Activated CD4-positive, alpha-beta T cell treated with anti-CD3 and anti-CD28 coated beads for 48 hours (primary cell): ENCODE data around the gene ECI2.

ENCODE experiments used
- DNase-seq: peaks from one replicate; pipeline ENCODE4 v3.0.0-alpha.2; 2020

The ECI2 gene, protein sequence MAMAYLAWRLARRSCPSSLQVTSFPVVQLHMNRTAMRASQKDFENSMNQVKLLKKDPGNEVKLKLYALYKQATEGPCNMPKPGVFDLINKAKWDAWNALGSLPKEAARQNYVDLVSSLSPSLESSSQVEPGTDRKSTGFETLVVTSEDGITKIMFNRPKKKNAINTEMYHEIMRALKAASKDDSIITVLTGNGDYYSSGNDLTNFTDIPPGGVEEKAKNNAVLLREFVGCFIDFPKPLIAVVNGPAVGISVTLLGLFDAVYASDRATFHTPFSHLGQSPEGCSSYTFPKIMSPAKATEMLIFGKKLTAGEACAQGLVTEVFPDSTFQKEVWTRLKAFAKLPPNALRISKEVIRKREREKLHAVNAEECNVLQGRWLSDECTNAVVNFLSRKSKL

GRCh38 chr6:4134841-4135664 is at the start of gene ECI2:
TSS of gene ECI2 (minus strand) at chr6:4135575. CDS start at chr6:4135560, 15 bp downstream.
- peak; percentile 64 for DNase-seq

GRCh38 chr6:4180652-4181255 is 45.4 kb upstream of the ECI2 start:
- DNase-seq: no peak

GRCh38 chr6:4179960-4180651 is 44.7 kb upstream of the ECI2 start:
- no peak for DNase-seq

DNA sequence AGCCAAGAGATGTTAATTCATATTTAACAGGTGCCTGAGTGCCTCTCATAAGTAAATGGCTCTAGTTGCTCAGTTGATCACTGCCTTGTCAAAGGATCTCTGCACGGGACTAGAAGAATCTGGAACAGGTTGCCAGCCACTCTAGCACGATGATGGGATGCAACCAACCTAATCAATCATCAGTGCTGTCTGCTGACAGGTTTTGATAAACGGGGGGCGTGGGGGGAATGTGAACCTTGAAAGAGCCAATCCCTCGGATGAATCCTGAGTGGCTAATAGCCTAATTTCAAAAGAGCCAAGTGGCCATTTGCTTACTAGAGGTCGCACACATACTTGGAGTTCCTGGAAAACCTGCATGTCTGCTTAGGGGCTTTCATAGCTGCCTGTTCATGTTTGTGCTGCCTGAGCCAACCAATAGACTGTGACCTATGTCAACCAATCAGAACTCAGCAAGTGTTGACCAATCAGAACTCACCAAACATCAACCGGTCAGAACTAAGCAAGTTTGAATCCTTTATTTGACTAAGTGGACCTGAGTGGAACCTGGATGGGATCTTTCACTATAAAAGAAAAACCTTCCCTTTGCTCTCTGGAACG is 43.5 kb upstream of the ECI2 start:
- no peak for DNase-seq

DNA sequence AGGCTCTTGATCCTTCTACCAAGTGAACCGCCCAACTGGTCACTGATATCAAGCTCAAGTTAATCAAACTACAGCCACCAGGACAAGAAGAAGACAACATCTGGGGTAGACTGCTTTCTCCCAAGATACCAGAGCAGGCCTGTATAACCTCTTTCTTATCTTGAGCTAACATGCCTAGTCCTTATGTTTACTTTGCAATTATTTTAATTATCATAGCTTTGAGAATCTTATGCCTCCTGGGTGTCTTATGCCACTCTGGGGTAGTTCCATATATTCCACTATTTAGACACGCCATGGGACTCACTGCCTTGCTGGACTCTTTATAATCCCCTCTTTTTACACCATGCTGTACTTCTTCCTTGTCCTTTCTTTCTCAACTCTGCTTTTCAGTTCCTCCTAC is 41.5 kb upstream of the ECI2 start:
- DNase-seq: no peak

GRCh38 chr6:4174042-4174441 is 38.7 kb upstream of the ECI2 start:
- no peak for DNase-seq

- no peak for DNase-seq
Measured at GRCh38 chr6:4172368-4172767, 37.0 kb upstream of the ECI2 start.

DNA sequence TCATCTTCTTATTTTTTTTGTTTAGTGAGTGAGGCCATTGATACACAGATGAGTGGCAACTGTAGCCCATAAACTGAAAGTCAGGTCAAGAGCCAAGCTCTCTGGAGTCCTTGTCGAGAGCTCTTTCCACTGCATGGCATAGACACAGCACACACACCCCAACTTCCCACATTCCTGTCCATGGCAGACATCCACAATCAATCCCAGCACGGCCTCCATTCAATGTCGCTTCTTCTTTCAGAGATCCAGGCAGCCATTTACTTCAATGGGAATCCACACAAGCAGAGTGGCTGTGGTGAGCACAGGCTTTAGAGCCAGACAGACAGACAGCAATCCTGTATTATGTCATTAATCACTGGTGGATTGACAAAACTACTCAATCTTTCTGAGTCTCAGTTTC is 34.9 kb upstream of the ECI2 start:
- no peak for DNase-seq

- no peak for DNase-seq
Measured at GRCh38 chr6:4169028-4169789, 33.8 kb upstream of the ECI2 start.

DNA sequence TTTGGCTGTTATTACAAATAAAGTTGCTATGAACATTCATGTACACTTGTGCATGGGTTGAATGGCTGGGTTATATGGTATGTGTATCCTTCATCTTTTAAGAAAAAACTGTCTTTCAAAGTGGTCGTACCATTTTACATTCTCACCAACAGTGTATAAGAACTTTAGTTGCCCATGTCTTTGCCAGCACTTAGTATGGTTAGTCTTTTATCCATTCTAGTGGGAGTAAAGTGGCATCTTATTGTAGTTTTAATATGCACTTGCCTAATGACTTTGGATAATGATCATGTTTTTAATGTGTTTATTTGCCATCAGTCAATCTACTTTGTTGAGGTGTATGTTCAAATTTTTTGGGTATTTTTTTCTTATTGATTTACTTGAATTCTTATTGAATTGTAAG is 32.5 kb upstream of the ECI2 start:
- no peak for DNase-seq

GRCh38 chr6:4167123-4167522 is 31.7 kb upstream of the ECI2 start:
- DNase-seq: no peak

DNA sequence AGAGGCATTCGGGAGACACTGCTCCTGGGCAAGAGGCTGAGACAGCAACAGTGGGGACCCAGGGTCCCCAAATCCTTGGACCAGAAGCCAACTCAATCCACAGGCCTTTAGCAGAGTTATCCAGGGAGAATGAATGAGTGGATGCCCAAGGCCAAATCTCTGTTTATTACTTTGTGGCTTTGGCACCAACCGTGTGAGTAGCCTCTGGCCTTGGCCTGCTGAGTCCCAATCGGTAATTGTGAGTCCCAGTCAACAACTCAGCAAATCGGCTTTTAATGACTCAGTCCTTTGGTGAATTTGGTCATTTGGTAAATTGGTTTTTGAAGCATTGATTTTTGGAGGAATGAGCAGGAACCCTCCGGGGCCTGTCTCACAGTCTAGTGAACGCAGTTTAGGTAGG is 29.1 kb upstream of the ECI2 start:
- no peak for DNase-seq

- DNase-seq: no peak
Measured at GRCh38 chr6:4164117-4164442, 28.7 kb upstream of the ECI2 start.

DNA sequence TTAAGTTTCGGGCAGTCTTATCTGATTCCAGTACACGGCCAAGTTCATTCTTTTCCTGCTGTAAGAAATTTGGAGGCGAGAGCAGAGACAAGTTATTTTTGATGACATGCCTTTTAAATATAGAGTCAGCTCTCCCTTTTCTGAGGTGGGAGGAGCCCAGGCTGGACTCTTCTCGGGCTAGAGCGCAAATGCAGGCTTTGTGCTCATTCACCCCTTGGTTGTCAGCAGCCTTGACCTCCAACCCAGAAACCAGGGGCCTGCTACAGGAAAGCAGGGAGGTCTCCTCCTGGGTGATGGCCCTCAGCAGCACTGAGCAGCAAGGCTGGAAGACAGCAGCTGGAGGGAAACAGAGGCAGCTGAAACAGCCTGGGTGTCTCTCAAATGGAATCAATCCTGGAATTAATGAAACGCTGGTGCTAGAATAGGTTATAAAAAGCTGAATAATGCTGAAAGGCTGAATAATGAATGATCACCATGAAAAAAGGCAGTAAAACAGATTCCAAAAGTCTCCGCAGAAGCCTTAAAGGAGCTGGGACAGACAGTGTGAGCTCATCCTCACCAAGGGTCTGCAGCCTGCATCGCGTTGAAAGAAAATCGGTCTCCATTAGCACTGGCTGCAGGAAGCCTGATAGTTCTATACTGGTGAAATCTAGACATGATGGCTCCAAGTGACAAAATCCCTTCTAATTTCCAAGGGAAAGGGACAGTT is 28.2 kb upstream of the ECI2 start:
- no peak for DNase-seq

GRCh38 chr6:4162370-4162769 is 27.0 kb upstream of the ECI2 start:
- no peak for DNase-seq

- no peak for DNase-seq
Measured at GRCh38 chr6:4159491-4159890, 24.1 kb upstream of the ECI2 start.

GRCh38 chr6:4157506-4157905 is 22.1 kb upstream of the ECI2 start:
- DNase-seq: no peak

GRCh38 chr6:4155848-4156466 is 20.6 kb upstream of the ECI2 start:
- peak; percentile 86 for DNase-seq

- peak; percentile 19 for DNase-seq
Measured at GRCh38 chr6:4153514-4153985, 18.2 kb upstream of the ECI2 start.

- DNase-seq: no peak
Measured at GRCh38 chr6:4145083-4145482, 9.7 kb upstream of the ECI2 start.

- DNase-seq: no peak
Measured at GRCh38 chr6:4139272-4139671, 3.9 kb upstream of the ECI2 start.
